A549 treated with CpdA at 1 μM for 4 hours (cell line): ENCODE data around the gene CCND2. TPM values are rescaled to one million over a fixed set of nuclear protein-coding genes. Genes with fewer than 3 reads are reported as not detected.

Experiments used
- total RNA-seq: library from RNA; stranded (reverse); fragments of 200-300 nt; extraction: Qiagen RNA extraction; gene quantifications from 5 replicates; pipeline ENCODE4 v1.2.3, GENCODE V29; 2022; ENCODE audit warnings: low read depth

CCND2 gene
- total RNA-seq = not detected in 5 replicates

GRCh38 chr12:4273652-4274395, at the start of gene CCND2:
TSS of gene CCND2 (plus strand) at chr12:4273762. CDS start at chr12:4274041, 279 bp downstream.

GRCh38 chr12:4320853-4321701, 47.5 kb downstream of the CCND2 start, which contains the start of gene TIGAR:
TSS of gene TIGAR (plus strand) at chr12:4321213. CDS start at chr12:4321272, 59 bp downstream.

Other genes with a start within 250 kb of the CCND2 start
- gene TIGAR, start 47.5 kb downstream of the CCND2 start, total RNA-seq = 40.2 to 47.6 TPM (median 42.8 TPM) in 5 replicates
- not detected in 5 replicates for gene FGF23, start 106.0 kb downstream of the CCND2 start, total RNA-seq
- gene FGF6, start 172.1 kb downstream of the CCND2 start, total RNA-seq = not detected in 5 replicates